Activated B cell treated with CpG ODN at 0.5 μM for 24 hours (primary cell): ENCODE results near the gene PCBD1. TPM values are rescaled to one million over a fixed set of nuclear protein-coding genes. Genes with fewer than 3 reads are reported as not detected.

ENCODE experiments used
- ATAC-seq: fragments of 200-7000 bp; cut with Tn5 transposase; one replicate; pipeline ENCODE4 v1.10.0; 2021; ENCODE audit warnings: low read depth, mild to moderate bottlenecking, moderate library complexity
- CTCF ChIA-PET: fragments of 350-600 bp; sonication (Branson Sonifier 250); formaldehyde crosslinking; loops from one replicate; lab custom pipeline; 2021; ENCODE audit warnings: antibody characterized with exemption; lab: Charles Lee
- POLR2A ChIA-PET: fragments of 350-600 bp; sonication (Branson Sonifier 250); formaldehyde crosslinking; loops from one replicate; lab custom pipeline; 2021; ENCODE audit warnings: antibody characterized with exemption; lab: Charles Lee
- DNase-seq: peaks from one replicate; pipeline ENCODE4 v3.0.0; 2022
- H3K27ac Mint-ChIP-seq: one replicate; pipeline ENCODE4 v1.8.0; 2020; ENCODE audit warnings: mixed read lengths
- H3K27me3 Mint-ChIP-seq: one replicate; pipeline ENCODE4 v1.8.0; 2021; ENCODE audit warnings: mixed read lengths
- H3K36me3 Mint-ChIP-seq: one replicate; pipeline ENCODE4 v1.8.0; 2021; ENCODE audit warnings: low read depth, mixed read lengths
- H3K4me1 Mint-ChIP-seq: one replicate; pipeline ENCODE4 v1.8.0; 2021; ENCODE audit warnings: mixed read lengths
- H3K4me3 Mint-ChIP-seq: one replicate; pipeline ENCODE4 v1.8.0; 2020; ENCODE audit warnings: mild to moderate bottlenecking, mixed read lengths
- H3K9me3 Mint-ChIP-seq: one replicate; pipeline ENCODE4 v1.8.0; 2020; ENCODE audit warnings: mixed read lengths
- intact Hi-C: fragments of 100-400 bp; cut with micrococcal nuclease; formaldehyde crosslinking; loops from one replicate; pipeline ENCODE4 v1.15.1; 2024
- total RNA-seq: library from RNA; stranded (reverse); gene quantifications from 2 replicates; pipeline ENCODE4 v1.2.3, GENCODE V29; 2022
- TF ChIP-seq, protein P1 (sequence below): fragments of 200-600 bp; IDR thresholded peaks from one replicate; pipeline ENCODE4 v1.8.0; 2022; ENCODE audit warnings: antibody characterized with exemption, mild to moderate bottlenecking

Gene PCBD1
- total RNA-seq, 1 donor from 2014 or later = 37.3 TPM

DNA sequence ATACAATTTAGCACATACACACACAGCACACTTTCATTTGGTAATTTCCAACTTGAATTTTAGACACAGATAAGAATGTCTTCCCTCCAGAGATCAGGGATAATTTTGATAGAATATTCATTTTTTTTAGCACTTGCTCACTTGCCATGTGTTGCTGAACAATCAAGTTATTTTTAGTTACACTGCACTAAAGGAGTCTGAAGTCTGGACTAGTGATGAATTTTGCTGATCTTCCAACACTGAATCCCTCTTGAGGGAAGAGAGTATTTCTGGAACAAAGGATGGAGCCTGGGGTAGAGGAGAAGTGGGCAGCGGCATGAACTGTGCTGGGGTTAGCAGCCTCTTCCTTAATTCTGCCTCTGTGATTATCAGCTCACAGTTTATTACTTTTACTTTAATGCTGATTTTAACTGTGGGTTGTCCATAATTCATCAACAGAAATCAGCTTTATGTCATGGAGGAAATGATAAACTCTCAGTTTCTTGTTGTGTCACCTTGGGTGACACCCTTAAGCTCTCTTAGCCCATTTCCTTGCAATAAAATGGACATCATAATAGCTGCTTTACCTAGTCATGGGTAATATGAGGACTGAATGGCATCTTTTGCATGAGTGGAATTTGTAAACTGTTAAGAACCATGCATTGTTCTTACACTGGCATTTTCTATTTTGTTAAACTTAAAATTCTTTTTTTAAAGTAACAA is 40.6 kb downstream of the PCBD1 start:
- Mint-ChIP-seq H3K4me3 (no peak overlapping the region), H3K9me3 (no peaks in the 10 kb centered on the region), H3K4me1 (no peaks in the 10 kb centered on the region), H3K27ac (no peak overlapping the region), H3K36me3 (peaks cover 72% of the 10 kb centered on the region), H3K27me3 (no peaks in the 10 kb centered on the region)
- TF ChIP-seq, protein P1, sequence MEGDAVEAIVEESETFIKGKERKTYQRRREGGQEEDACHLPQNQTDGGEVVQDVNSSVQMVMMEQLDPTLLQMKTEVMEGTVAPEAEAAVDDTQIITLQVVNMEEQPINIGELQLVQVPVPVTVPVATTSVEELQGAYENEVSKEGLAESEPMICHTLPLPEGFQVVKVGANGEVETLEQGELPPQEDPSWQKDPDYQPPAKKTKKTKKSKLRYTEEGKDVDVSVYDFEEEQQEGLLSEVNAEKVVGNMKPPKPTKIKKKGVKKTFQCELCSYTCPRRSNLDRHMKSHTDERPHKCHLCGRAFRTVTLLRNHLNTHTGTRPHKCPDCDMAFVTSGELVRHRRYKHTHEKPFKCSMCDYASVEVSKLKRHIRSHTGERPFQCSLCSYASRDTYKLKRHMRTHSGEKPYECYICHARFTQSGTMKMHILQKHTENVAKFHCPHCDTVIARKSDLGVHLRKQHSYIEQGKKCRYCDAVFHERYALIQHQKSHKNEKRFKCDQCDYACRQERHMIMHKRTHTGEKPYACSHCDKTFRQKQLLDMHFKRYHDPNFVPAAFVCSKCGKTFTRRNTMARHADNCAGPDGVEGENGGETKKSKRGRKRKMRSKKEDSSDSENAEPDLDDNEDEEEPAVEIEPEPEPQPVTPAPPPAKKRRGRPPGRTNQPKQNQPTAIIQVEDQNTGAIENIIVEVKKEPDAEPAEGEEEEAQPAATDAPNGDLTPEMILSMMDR = no peak
- CTCF ChIA-PET = no interaction called here
- no peak for ATAC-seq
- POLR2A ChIA-PET = no interaction called here
- no peak for DNase-seq
- intact Hi-C loops = no loop called here

- ChIA-PET CTCF (no interaction called here), POLR2A (no interaction called here)
- H3K4me3 Mint-ChIP-seq = no peak overlapping the region
- H3K27me3 Mint-ChIP-seq = no peaks in the 10 kb centered on the region
- TF ChIP-seq, protein P1 = no peak
- no peak overlapping the region for H3K27ac Mint-ChIP-seq
- peaks cover 68% of the 10 kb centered on the region for H3K36me3 Mint-ChIP-seq
- H3K9me3 Mint-ChIP-seq = no peaks in the 10 kb centered on the region
- H3K4me1 Mint-ChIP-seq = no peaks in the 10 kb centered on the region
- intact Hi-C loops = no loop called here
- ATAC-seq (no peak), DNase-seq (no peak)
Measured at GRCh38 chr10:70846795-70847194, 41.6 kb downstream of the PCBD1 start.

GRCh38 chr10:70845816-70846215 is 42.5 kb downstream of the PCBD1 start:
- POLR2A ChIA-PET = interaction anchor here (0.7 kb wide), 1 partner anchor 33 kb away, joined by 3 read pairs; no protein-coding TSS in a partner anchor
- no peaks in the 10 kb centered on the region for H3K27me3 Mint-ChIP-seq
- no peaks in the 10 kb centered on the region for H3K9me3 Mint-ChIP-seq
- TF ChIP-seq, protein P1 = no peak
- H3K27ac Mint-ChIP-seq = no peak overlapping the region
- no peak overlapping the region for H3K4me3 Mint-ChIP-seq
- intact Hi-C loops = no loop called here
- CTCF ChIA-PET = no interaction called here
- H3K4me1 Mint-ChIP-seq = no peaks in the 10 kb centered on the region
- peaks cover 65% of the 10 kb centered on the region for H3K36me3 Mint-ChIP-seq
- ATAC-seq = no peak
- DNase-seq = no peak

- Mint-ChIP-seq H3K36me3 (peaks cover 65% of the 10 kb centered on the region), H3K27ac (no peak overlapping the region), H3K27me3 (no peaks in the 10 kb centered on the region), H3K4me3 (no peak overlapping the region), H3K9me3 (no peaks in the 10 kb centered on the region), H3K4me1 (no peaks in the 10 kb centered on the region)
- intact Hi-C loops = no loop called here
- POLR2A ChIA-PET = interaction anchor here (0.7 kb wide), 1 partner anchor 34 kb away, joined by 3 read pairs; no protein-coding TSS in a partner anchor
- DNase-seq (no peak), ATAC-seq (no peak)
- CTCF ChIA-PET = no interaction called here
- TF ChIP-seq, protein P1 = no peak
Measured at GRCh38 chr10:70845256-70845655, 43.1 kb downstream of the PCBD1 start.

- POLR2A ChIA-PET = no interaction called here
- no peak for DNase-seq
- no peaks in the 10 kb centered on the region for H3K27me3 Mint-ChIP-seq
- H3K36me3 Mint-ChIP-seq = peaks cover 61% of the 10 kb centered on the region
- ATAC-seq = no peak
- H3K9me3 Mint-ChIP-seq = no peaks in the 10 kb centered on the region
- CTCF ChIA-PET = no interaction called here
- intact Hi-C loops = no loop called here
- H3K4me1 Mint-ChIP-seq = no peaks in the 10 kb centered on the region
- no peak overlapping the region for H3K27ac Mint-ChIP-seq
- H3K4me3 Mint-ChIP-seq = no peak overlapping the region
- TF ChIP-seq, protein P1 = no peak
Measured at GRCh38 chr10:70843776-70844489, 44.4 kb downstream of the PCBD1 start.
